SK-N-SH (cell line): ENCODE data around the gene DNAJC18.

Experiments
- CHD2 ChIP-seq: fragments of 150-350 bp; IDR thresholded peaks from 2 replicates; pipeline ENCODE4 v1.6.1; 2018; ENCODE audit warnings: low read length; ENCODE audit not compliant: partially characterized antibody
- CTCF ChIP-seq: fragments of 200-600 bp; sonication (generic); IDR thresholded peaks from 2 replicates; pipeline ENCODE4 v1.6.1; 2017; ENCODE audit warnings: antibody characterized with exemption, mild to moderate bottlenecking, moderate library complexity
- ELF1 ChIP-seq: IDR thresholded peaks from 2 replicates; pipeline ENCODE4 v1.4.0; 2012
- FOSL2 ChIP-seq: IDR thresholded peaks from 2 replicates; pipeline ENCODE4 v1.4.0; 2012; ENCODE audit warnings: low read depth, mild to moderate bottlenecking, moderate library complexity, borderline replicate concordance
- IRF3 ChIP-seq: fragments of 150-350 bp; IDR thresholded peaks from 2 replicates; pipeline ENCODE4 v1.6.1; 2016; ENCODE audit warnings: mild to moderate bottlenecking, low read depth, low read length
- MAX ChIP-seq: IDR thresholded peaks from 2 replicates; pipeline ENCODE4 v1.4.0; 2012; ENCODE audit warnings: low read depth
- POLR2AphosphoS5 ChIP-seq: IDR thresholded peaks from 2 replicates; pipeline ENCODE4 v1.6.1; 2012; ENCODE audit warnings: low read depth, low read length
- RAD21 ChIP-seq: IDR thresholded peaks from 2 replicates; pipeline ENCODE4 v1.6.1; 2012; ENCODE audit warnings: mild to moderate bottlenecking, low read length
- REST ChIP-seq: IDR thresholded peaks from 2 replicates; pipeline ENCODE4 v1.6.1; 2012; ENCODE audit warnings: mild to moderate bottlenecking, low read depth, low read length, moderate library complexity
- TAF1 ChIP-seq: IDR thresholded peaks from 2 replicates; pipeline ENCODE4 v1.6.1; 2012; ENCODE audit warnings: low read depth, mild to moderate bottlenecking, low read length, moderate library complexity, borderline replicate concordance
- USF2 ChIP-seq: fragments of 150-350 bp; IDR thresholded peaks from 2 replicates; pipeline ENCODE4 v1.6.1; 2017; ENCODE audit warnings: antibody characterized with exemption, low read length, low read depth, borderline replicate concordance

- TF ChIP-seq CTCF = no peak
- no peak for TF ChIP-seq IRF3
- TF ChIP-seq POLR2AphosphoS5 = no peak
- no peak for TF ChIP-seq ELF1
- TF ChIP-seq MAX = no peak
- TF ChIP-seq CHD2 = no peak
- no peak for TF ChIP-seq RAD21
- no peak for TF ChIP-seq TAF1
- no peak for TF ChIP-seq REST
- no peak for TF ChIP-seq USF2
- no peak for TF ChIP-seq FOSL2
These were observed 26.2 kb downstream of the DNAJC18 start for GRCh38 chr5:139413153-139413552.
